ENCODE results near the gene COX4I2. TPM values are rescaled to one million over a fixed set of nuclear protein-coding genes. Genes with fewer than 3 reads are reported as not detected.

The COX4I2 gene
- total RNA-seq, 1 experiment from 2014 or later, result not detected

DNA sequence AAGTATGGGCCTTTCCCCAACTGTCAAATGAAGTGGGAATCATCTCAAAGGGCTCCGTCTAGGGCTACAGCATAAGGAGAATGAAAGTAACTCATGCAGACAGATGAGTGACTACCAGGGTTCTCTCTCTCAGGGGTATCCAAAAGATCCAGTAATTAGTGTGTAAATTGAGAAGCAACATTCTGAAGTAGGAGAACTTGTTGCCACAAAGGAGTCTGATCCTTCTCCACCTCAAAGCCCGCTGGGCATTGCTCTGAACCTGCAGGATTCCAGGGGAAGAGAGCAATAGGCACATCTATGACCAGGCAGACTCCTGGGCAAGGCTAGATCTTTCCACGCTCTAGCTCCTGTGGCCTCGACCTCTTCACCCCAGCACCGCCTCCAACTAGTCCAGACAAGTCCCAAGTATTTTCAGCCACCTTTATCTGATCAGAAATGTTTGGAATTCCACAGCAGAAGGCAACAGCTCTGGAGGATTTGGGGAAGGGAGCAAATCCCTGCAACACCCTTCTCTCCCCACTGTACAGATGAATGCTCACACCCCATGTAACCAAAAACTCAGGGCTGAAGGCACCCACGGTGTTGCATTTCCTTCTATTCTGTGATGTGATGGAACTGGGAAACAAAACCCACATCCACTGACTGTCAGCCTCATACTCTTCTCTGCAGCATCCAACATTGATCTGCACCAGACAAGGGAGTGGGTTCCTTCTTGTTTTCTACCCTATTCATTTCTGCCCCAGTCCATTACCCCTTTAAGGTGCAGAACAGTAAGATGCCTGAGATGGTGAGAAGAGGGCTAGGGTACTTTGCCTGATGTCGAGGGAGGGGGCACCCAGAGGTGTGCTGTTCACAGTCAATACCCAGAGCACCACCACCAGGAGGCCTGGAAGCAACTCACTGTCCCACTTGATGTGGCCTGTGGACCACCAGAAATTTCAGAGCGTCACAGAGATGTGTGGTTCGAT lies 41.0 kb downstream of the COX4I2 start:
- peaks cover 97% of the 10 kb centered on the region for H3K79me2 ChIP-seq (ENCODE audit: low read length)
- no peaks in the 10 kb centered on the region for H3K9me3 ChIP-seq (ENCODE audit: low read length)
- no peak overlapping the region for H3K4me3 ChIP-seq (ENCODE audit: low read length)
- no peak overlapping the region for H3K9ac ChIP-seq (ENCODE audit: low read length)
- DNase-seq (peak; percentile 2), ATAC-seq (no peak)
- BruUV-seq (replicated peaks), result TSS peak; percentile 1
- intact Hi-C loops (cut with micrococcal nuclease), result no loop called here
- no peak for TF ChIP-seq EZH2phosphoT487 (IDR thresholded peaks at IDR 0.05; ENCODE audit: borderline replicate concordance, low read length)
- no peak for TF ChIP-seq CTCF (conservative IDR thresholded peaks at IDR 0.05; ENCODE audit: low read depth, low read length)
- no peaks in the 10 kb centered on the region for H3K9me2 ChIP-seq (replicated peaks; ENCODE audit: low read length)
- H4K20me1 ChIP-seq (ENCODE audit: low read length), result peaks cover 14% of the 10 kb centered on the region; the same call in 1 of the 2 replicates
- POLR2A ChIA-PET (ENCODE audit: unreplicated experiment), result no interaction called here
- no peaks in the 10 kb centered on the region for H3F3A ChIP-seq (ENCODE audit: low read length, unreplicated experiment)
- no peaks in the 10 kb centered on the region for H3K27me3 ChIP-seq (ENCODE audit: low read length)
- H3K36me3 ChIP-seq (ENCODE audit: low read depth, low read length), result peaks cover 76% of the 10 kb centered on the region
- no peak overlapping the region for H3K27ac ChIP-seq (ENCODE audit: low read length)
- H2AFZ ChIP-seq (ENCODE audit: low read length), result no peak overlapping the region
- CTCF ChIA-PET, result no interaction called here
- H3K4me1 ChIP-seq (ENCODE audit: insufficient read depth, low read length), result peaks cover 26% of the 10 kb centered on the region
- H3K4me2 ChIP-seq (ENCODE audit: low read length), result no peak overlapping the region

DNA sequence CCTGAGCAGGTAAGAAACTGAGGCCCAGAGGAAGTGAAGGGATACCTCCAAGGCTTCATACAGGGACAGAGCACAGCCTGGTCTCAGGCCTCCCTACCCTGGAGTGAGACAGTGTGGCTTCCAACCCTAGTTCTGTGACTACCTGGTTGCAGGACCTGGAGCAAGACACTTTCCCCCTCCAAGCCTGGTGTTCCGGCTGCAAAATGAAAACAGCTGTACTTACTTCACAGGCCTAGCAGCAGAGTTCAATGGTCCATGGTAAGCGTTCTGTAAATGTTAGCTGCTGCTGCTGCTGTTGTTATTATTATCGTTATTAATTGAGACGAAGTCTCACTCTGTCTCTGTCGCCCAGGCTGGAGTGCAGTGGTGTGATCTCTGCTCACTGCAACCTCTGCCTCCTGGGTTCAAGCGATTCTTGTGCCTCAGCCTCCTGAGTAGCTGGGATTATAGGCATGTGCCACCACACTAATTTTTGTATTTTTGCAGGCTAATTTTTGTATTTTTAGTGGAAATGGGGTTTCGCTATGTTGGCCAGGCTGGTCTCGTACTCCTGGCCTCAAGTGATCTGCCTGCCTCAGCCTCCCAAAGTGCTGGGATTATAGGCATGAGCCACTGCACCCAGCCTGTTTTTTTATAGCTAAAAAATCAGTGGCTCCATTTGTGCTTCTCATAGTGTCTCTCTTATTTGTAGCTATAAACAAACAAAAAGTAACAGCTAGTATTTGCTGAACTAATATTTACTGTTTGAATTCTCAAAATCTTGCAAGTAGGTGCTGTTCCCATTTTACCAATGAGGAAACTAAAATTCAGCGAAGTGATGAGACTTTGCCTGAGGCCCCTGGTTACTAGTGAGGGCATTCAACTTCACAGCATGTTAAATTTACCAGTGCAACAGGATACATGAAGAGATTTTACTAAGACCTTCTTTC lies 41.9 kb downstream of the COX4I2 start:
- no peak overlapping the region for H3K4me2 ChIP-seq (ENCODE audit: low read length)
- peaks cover 16% of the 10 kb centered on the region; the same call in 1 of the 2 replicates for H4K20me1 ChIP-seq (ENCODE audit: low read length)
- TF ChIP-seq EZH2phosphoT487 (IDR thresholded peaks at IDR 0.05; ENCODE audit: borderline replicate concordance, low read length) (no peak), CTCF (conservative IDR thresholded peaks at IDR 0.05; ENCODE audit: low read depth, low read length) (no peak), EZH2 (IDR thresholded peaks at IDR 0.05; ENCODE audit: low read length, unreplicated experiment) (no peak)
- no peaks in the 10 kb centered on the region for H3K9me2 ChIP-seq (replicated peaks; ENCODE audit: low read length)
- H3K9ac ChIP-seq (ENCODE audit: low read length), result no peak overlapping the region
- H3K27me3 ChIP-seq (ENCODE audit: low read length), result no peaks in the 10 kb centered on the region
- H3K79me2 ChIP-seq (ENCODE audit: low read length), result peaks cover 97% of the 10 kb centered on the region
- H2AFZ ChIP-seq (ENCODE audit: low read length), result no peak overlapping the region
- no peak overlapping the region for H3K4me3 ChIP-seq (ENCODE audit: low read length)
- peaks cover 23% of the 10 kb centered on the region for H3K4me1 ChIP-seq (ENCODE audit: insufficient read depth, low read length)
- intact Hi-C loops (cut with micrococcal nuclease), result loop anchor here (2.0 kb wide), 1 partner anchor 33 kb away; no protein-coding TSS in a partner anchor
- peak; percentile 19 for ATAC-seq
- H3F3A ChIP-seq (ENCODE audit: low read length, unreplicated experiment), result no peaks in the 10 kb centered on the region
- ChIA-PET CTCF (interaction anchor here (0.6 kb wide), 1 partner anchor 46 kb away, joined by 3 read pairs; no protein-coding TSS in a partner anchor), POLR2A (ENCODE audit: unreplicated experiment) (interaction anchor here (0.6 to 1.5 kb wide), 3 partner anchors 37 to 43 kb away, joined by 3 to 8 read pairs (median 4); partner anchors contain the start of gene BCL2L1)
- BruUV-seq (replicated peaks), result no TSS peak
- no peaks in the 10 kb centered on the region for H3K9me3 ChIP-seq (ENCODE audit: low read length)
- peaks cover 76% of the 10 kb centered on the region for H3K36me3 ChIP-seq (ENCODE audit: low read depth, low read length)
- no peak overlapping the region for H3K27ac ChIP-seq (ENCODE audit: low read length)
- peak; percentile 4 for DNase-seq

Data from PC-3 (cell line).